Activated T-cell treated with anti-CD3 and anti-CD28 coated beads, Interleukin-2, amount 50 U/mL, for 48 hours (primary cell): ENCODE data around the gene KDELR3.

Source experiments
- DNase-seq, 2 experiments: peaks; one replicate each; pipeline ENCODE4 v3.0.0-alpha.2; 2020

KDELR3 gene

GRCh38 chr22:38467904-38468442 is at the start of gene KDELR3:
Gene KDELR3 (plus strand): TSS chr22:38468096. CDS start chr22:38468234, 138 bp downstream.
- peak; percentile 76 to 81 for DNase-seq

- DNase-seq, result no peak
Measured at GRCh38 chr22:38418589-38418988, 49.3 kb upstream of the KDELR3 start.

- DNase-seq, result no peak
Measured at GRCh38 chr22:38419121-38419857, 48.6 kb upstream of the KDELR3 start.

- no peak for DNase-seq
Measured at GRCh38 chr22:38419858-38420160, 48.1 kb upstream of the KDELR3 start.

- no peak for DNase-seq
Measured at GRCh38 chr22:38420734-38421133, 47.2 kb upstream of the KDELR3 start.

GRCh38 chr22:38422611-38423511 is 45.0 kb upstream of the KDELR3 start:
- no peak for DNase-seq

- no peak for DNase-seq
Measured at GRCh38 chr22:38423512-38424503, 44.1 kb upstream of the KDELR3 start.

- no peak for DNase-seq
Measured at GRCh38 chr22:38424525-38425080, 43.3 kb upstream of the KDELR3 start.

- no peak for DNase-seq
Measured at GRCh38 chr22:38426628-38427027, 41.3 kb upstream of the KDELR3 start.

- DNase-seq, result no peak
Measured at GRCh38 chr22:38427465-38427864, 40.4 kb upstream of the KDELR3 start.

GRCh38 chr22:38427940-38428339 is 40.0 kb upstream of the KDELR3 start:
- no peak for DNase-seq

- no peak for DNase-seq
Measured at GRCh38 chr22:38428714-38429113, 39.2 kb upstream of the KDELR3 start.

- DNase-seq, result no peak
Measured at GRCh38 chr22:38429499-38430068, 38.3 kb upstream of the KDELR3 start.

- DNase-seq, result no peak
Measured at GRCh38 chr22:38431266-38432010, 36.5 kb upstream of the KDELR3 start.

- no peak for DNase-seq
Measured at GRCh38 chr22:38432264-38432663, 35.6 kb upstream of the KDELR3 start.

GRCh38 chr22:38433871-38434270 is 34.0 kb upstream of the KDELR3 start:
- no peak for DNase-seq

- DNase-seq, result no peak
Measured at GRCh38 chr22:38435010-38435409, 32.9 kb upstream of the KDELR3 start.

GRCh38 chr22:38435965-38436364 is 31.9 kb upstream of the KDELR3 start:
- no peak for DNase-seq

- DNase-seq, result no peak
Measured at GRCh38 chr22:38436629-38437395, 31.1 kb upstream of the KDELR3 start.

- no peak for DNase-seq
Measured at GRCh38 chr22:38437416-38437815, 30.5 kb upstream of the KDELR3 start.
